Panc1 (cell line): ENCODE measurements around the gene ING4. TPM values are rescaled to one million over a fixed set of nuclear protein-coding genes. Genes with fewer than 3 reads are reported as not detected.

ENCODE experiments used
- ATAC-seq: fragments of 200-7000 bp; cut with Tn5 transposase; 2 replicates; pipeline ENCODE4 v1.9.1; 2020; ENCODE audit warnings: mild to moderate bottlenecking, moderate library complexity
- BruUV-seq: library from RNA; stranded (reverse); fragments of 400-500 nt; replicated peaks from 2 replicates; lab custom pipeline; 2021; lab: Mats Ljungman, UMichigan
- CTCF ChIA-PET: fragments of 300-600 bp; sonication (Branson Sonifier 250); formaldehyde crosslinking; loops from one replicate; lab custom pipeline; 2022; ENCODE audit warnings: antibody characterized with exemption; lab: Charles Lee
- POLR2A ChIA-PET: fragments of 300-600 bp; sonication (Branson Sonifier 250); formaldehyde crosslinking; loops from one replicate; lab custom pipeline; 2022; ENCODE audit warnings: antibody characterized with exemption; lab: Charles Lee
- DNase-seq: peaks from one replicate; pipeline ENCODE4 v3.0.0-alpha.2; 2010; ENCODE audit warnings: low read depth, low spot score
- H3K27ac ChIP-seq: 2 replicates; pipeline ENCODE4 v1.5.1; 2011; ENCODE audit warnings: mild to moderate bottlenecking, low read length, inconsistent platforms
- H3K27me3 ChIP-seq: fragments of 200-500 bp; sonication (Bioruptor generic); 2 replicates; pipeline ENCODE4 v1.6.0; 2014; ENCODE audit warnings: low read length, inconsistent platforms; ENCODE audit not compliant: control insufficient read depth, insufficient read depth
- H3K36me3 ChIP-seq: fragments of 200-500 bp; sonication (Bioruptor generic); 2 replicates; pipeline ENCODE4 v1.5.1; 2014; ENCODE audit warnings: inconsistent platforms, mild to moderate bottlenecking, low read length, moderate library complexity; ENCODE audit not compliant: control insufficient read depth, insufficient read depth
- H3K4me1 ChIP-seq: 2 replicates; pipeline ENCODE4 v1.5.1; 2011; ENCODE audit warnings: inconsistent platforms, mild to moderate bottlenecking, low read length, moderate library complexity; ENCODE audit not compliant: control insufficient read depth, insufficient read depth
- H3K4me3 ChIP-seq, 2 experiments: 2 replicates each; pipeline ENCODE4 v1.5.1; 2011 to 2012; ENCODE audit warnings: low read depth in 2 of 2, low read length in 2 of 2, mild to moderate bottlenecking in 2 of 2, inconsistent platforms in 1 of 2, moderate library complexity in 1 of 2
- H3K9me3 ChIP-seq: fragments of 200-500 bp; sonication (Bioruptor generic); 2 replicates; pipeline ENCODE4 v1.5.1; 2014; ENCODE audit warnings: low read depth, mild to moderate bottlenecking, inconsistent platforms, low read length, moderate library complexity; ENCODE audit not compliant: control insufficient read depth, insufficient read depth
- CTCF ChIP-seq: fragments of 450-650 bp; IDR thresholded peaks from 2 replicates; pipeline ENCODE4 v1.5.1; 2017; ENCODE audit warnings: mild to moderate bottlenecking
- POLR2AphosphoS5 ChIP-seq: IDR thresholded peaks from 2 replicates; pipeline ENCODE4 v1.6.1; 2012; ENCODE audit warnings: mild to moderate bottlenecking, low read depth, low read length, moderate library complexity
- SIN3A ChIP-seq: IDR thresholded peaks from 2 replicates; pipeline ENCODE4 v1.6.1; 2012; ENCODE audit warnings: low read depth, mild to moderate bottlenecking, low read length, moderate library complexity, borderline replicate concordance; ENCODE audit not compliant: insufficient read depth
- in situ Hi-C: cut with HindIII; loops from 2 replicates; pipeline ENCODE4 v1.10.0; 2016; ENCODE audit warnings: low sequenced_read_pairs, low pct_unique_long_range_greater_than_20kb
- intact Hi-C: fragments of 100-400 bp; cut with micrococcal nuclease; formaldehyde crosslinking; loops from one replicate; pipeline ENCODE4 v1.10.0; 2022; ENCODE audit not compliant: unreplicated experiment
- total RNA-seq: library from RNA; stranded (reverse); gene quantifications from one replicate; pipeline ENCODE4 v1.2.1, GENCODE V29; 2021; ENCODE audit not compliant: unreplicated experiment
- TF ChIP-seq, protein P1 (sequence below), 2 experiments: IDR thresholded peaks; 2 replicates each; pipeline ENCODE4 v1.6.1; 2011 to 2012; ENCODE audit warnings: low read depth in 2 of 2, control low read depth in 1 of 2, low read length in 1 of 2, mild to moderate bottlenecking in 1 of 2, moderate library complexity in 1 of 2; ENCODE audit not compliant: insufficient read depth in 1 of 2

ING4 gene
- total RNA-seq, 1 experiment from 2014 or later: 11.4 TPM

DNA sequence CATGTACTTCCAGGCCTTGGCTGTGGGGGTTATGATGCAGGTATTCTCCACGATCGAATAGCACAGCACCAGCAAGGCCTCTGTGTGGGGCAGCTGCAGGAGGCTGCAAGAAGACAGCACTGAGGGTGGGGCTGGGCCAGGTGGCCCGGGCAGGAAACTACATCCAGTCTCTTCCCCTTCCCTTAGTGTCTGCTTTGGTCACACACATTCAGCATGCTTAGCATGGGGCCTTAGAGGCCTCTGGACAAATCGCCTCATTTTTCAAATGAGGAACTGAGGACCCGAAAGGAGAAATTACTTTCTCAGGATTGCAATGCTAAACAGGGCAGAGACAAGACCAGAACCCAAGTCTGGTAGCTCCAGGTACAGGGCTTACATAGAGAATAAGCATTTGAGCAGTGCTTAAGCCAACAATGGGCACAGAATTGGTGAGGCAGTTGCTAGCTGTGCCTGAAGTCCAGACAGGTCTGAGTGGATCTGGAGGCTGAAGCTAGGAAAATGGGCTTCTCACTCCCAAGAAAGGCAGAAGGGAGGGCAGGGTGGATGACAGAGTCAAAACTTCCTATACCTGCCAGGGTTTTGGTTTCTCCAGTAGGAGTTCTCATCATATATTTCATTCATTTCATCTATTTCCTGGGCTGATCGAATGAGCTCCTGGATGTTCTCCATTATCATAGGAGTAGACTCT is 19.2 kb downstream of the ING4 start:
- H3K36me3 ChIP-seq: no peaks in the 10 kb centered on the region
- no peaks in the 10 kb centered on the region for H3K27me3 ChIP-seq
- ATAC-seq (no peak), DNase-seq (no peak)
- ChIA-PET POLR2A (no interaction called here), CTCF (no interaction called here)
- TF ChIP-seq, protein P1, sequence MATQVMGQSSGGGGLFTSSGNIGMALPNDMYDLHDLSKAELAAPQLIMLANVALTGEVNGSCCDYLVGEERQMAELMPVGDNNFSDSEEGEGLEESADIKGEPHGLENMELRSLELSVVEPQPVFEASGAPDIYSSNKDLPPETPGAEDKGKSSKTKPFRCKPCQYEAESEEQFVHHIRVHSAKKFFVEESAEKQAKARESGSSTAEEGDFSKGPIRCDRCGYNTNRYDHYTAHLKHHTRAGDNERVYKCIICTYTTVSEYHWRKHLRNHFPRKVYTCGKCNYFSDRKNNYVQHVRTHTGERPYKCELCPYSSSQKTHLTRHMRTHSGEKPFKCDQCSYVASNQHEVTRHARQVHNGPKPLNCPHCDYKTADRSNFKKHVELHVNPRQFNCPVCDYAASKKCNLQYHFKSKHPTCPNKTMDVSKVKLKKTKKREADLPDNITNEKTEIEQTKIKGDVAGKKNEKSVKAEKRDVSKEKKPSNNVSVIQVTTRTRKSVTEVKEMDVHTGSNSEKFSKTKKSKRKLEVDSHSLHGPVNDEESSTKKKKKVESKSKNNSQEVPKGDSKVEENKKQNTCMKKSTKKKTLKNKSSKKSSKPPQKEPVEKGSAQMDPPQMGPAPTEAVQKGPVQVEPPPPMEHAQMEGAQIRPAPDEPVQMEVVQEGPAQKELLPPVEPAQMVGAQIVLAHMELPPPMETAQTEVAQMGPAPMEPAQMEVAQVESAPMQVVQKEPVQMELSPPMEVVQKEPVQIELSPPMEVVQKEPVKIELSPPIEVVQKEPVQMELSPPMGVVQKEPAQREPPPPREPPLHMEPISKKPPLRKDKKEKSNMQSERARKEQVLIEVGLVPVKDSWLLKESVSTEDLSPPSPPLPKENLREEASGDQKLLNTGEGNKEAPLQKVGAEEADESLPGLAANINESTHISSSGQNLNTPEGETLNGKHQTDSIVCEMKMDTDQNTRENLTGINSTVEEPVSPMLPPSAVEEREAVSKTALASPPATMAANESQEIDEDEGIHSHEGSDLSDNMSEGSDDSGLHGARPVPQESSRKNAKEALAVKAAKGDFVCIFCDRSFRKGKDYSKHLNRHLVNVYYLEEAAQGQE (IDR thresholded peaks at IDR 0.05; ENCODE audit: insufficient read depth in 1 of 2, low read depth in 2 of 2, low read length in 1 of 2): no peak
- H3K9me3 ChIP-seq: peaks cover 3% of the 10 kb centered on the region; the same call in 1 of the 2 replicates
- intact Hi-C loops: no loop called here
- no peak overlapping the region for H3K4me3 ChIP-seq
- H3K4me1 ChIP-seq: no peaks in the 10 kb centered on the region
- BruUV-seq: no TSS peak
- no peak overlapping the region for H3K27ac ChIP-seq
- in situ Hi-C loops: no loop called here

DNA sequence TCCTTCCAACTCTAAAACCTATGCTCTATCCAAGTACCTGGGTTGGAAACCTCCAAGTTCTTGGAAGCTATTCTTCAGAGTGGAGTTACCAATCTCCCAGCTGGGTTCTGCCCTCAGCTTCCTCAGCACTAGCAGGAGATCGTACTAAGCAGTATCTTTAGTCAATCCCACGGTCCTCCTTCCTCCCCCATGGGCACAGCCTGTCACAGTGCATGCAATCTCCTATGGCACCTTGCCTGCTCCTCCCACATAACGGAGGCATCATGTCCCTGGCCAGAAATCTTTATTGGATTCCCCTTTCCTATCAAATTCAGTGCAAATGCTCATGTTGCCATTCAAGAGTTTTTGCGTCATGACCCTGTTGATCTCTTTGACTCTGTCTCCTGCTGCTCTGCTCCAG is 21.8 kb downstream of the ING4 start:
- POLR2A ChIA-PET: interaction anchor here (0.6 kb wide), 1 partner anchor 13 kb away, joined by 4 read pairs; no protein-coding TSS in a partner anchor
- intact Hi-C loops: no loop called here

More for the DNA sequence above, 21.8 kb downstream of the ING4 start:
- Histone ChIP-seq H3K4me1 (no peaks in the 10 kb centered on the region), H3K27ac (no peak overlapping the region), H3K9me3 (peaks cover 3% of the 10 kb centered on the region; the same call in 1 of the 2 replicates), H3K27me3 (no peaks in the 10 kb centered on the region), H3K36me3 (no peaks in the 10 kb centered on the region), H3K4me3 (no peak overlapping the region)
- no TSS peak for BruUV-seq
- no peak for DNase-seq
- no peak for TF ChIP-seq CTCF
- TF ChIP-seq SIN3A: no peak
- TF ChIP-seq, protein P1 (IDR thresholded peaks at IDR 0.05; ENCODE audit: insufficient read depth in 1 of 2, low read depth in 2 of 2, low read length in 1 of 2): no peak
- no peak for TF ChIP-seq POLR2AphosphoS5
- in situ Hi-C loops: no loop called here
- no peak for ATAC-seq
- CTCF ChIA-PET: no interaction called here
